Measurements from ENCODE around the gene PANK4. TPM values are rescaled to one million over a fixed set of nuclear protein-coding genes. Genes with fewer than 3 reads are reported as not detected.

PANK4 gene
- total RNA-seq, 1 experiment from 2014 or later: 32.2 TPM

GRCh38 chr1:2534315-2534686 lies 7.9 kb upstream of the PANK4 start:
- H3K4me1 ChIP-seq (ENCODE audit: insufficient read depth, low read length): no peaks in the 10 kb centered on the region
- H3K14ac ChIP-seq (ENCODE audit: insufficient read depth, low read length): no peak overlapping the region
- no peaks in the 10 kb centered on the region for H3K79me1 ChIP-seq (ENCODE audit: insufficient read depth, low read depth, low read length, poor library complexity, severe bottlenecking)
- H3K27me3 ChIP-seq (ENCODE audit: insufficient read depth, low read length): peaks cover 22% of the 10 kb centered on the region; the same call in 1 of the 2 replicates
- no peak overlapping the region for H2AK5ac ChIP-seq (ENCODE audit: insufficient read length, low read length)
- H3K79me2 ChIP-seq (ENCODE audit: insufficient read depth, low read length): no peaks in the 10 kb centered on the region
- H2BK15ac ChIP-seq (ENCODE audit: low read depth, low read length): no peak overlapping the region
- H3K23ac ChIP-seq (ENCODE audit: insufficient read length, low read depth, low read length): no peak overlapping the region
- H3K4me1 Mint-ChIP-seq: peaks cover 10 to 22% of the 10 kb centered on the region in 2 experiments
- H3K4ac ChIP-seq (ENCODE audit: low read depth, low read length): no peak overlapping the region
- H3T11ph ChIP-seq (ENCODE audit: low read length): no peak overlapping the region
- no peaks in the 10 kb centered on the region for H3K23me2 ChIP-seq (ENCODE audit: insufficient read length, low read depth, low read length, poor library complexity, severe bottlenecking)
- TF ChIP-seq, protein P1, sequence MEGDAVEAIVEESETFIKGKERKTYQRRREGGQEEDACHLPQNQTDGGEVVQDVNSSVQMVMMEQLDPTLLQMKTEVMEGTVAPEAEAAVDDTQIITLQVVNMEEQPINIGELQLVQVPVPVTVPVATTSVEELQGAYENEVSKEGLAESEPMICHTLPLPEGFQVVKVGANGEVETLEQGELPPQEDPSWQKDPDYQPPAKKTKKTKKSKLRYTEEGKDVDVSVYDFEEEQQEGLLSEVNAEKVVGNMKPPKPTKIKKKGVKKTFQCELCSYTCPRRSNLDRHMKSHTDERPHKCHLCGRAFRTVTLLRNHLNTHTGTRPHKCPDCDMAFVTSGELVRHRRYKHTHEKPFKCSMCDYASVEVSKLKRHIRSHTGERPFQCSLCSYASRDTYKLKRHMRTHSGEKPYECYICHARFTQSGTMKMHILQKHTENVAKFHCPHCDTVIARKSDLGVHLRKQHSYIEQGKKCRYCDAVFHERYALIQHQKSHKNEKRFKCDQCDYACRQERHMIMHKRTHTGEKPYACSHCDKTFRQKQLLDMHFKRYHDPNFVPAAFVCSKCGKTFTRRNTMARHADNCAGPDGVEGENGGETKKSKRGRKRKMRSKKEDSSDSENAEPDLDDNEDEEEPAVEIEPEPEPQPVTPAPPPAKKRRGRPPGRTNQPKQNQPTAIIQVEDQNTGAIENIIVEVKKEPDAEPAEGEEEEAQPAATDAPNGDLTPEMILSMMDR (conservative IDR thresholded peaks at IDR 0.05): no peak
- H3K4me3 Mint-ChIP-seq: no peak overlapping the region
- H4K91ac ChIP-seq (ENCODE audit: insufficient read length, low read depth, low read length): no peak overlapping the region
- H4K20me1 ChIP-seq (ENCODE audit: control insufficient read depth, insufficient read depth, insufficient read length): peaks cover 3% of the 10 kb centered on the region
- no peak overlapping the region for H3K4me2 ChIP-seq (ENCODE audit: insufficient read depth, insufficient read length, low read length)
- H2BK120ac ChIP-seq (ENCODE audit: low read depth, low read length, poor library complexity, severe bottlenecking): no peak overlapping the region
- H3K9ac ChIP-seq (ENCODE audit: extremely low read depth, insufficient read length, low read length): no peak overlapping the region
- H3K27ac Mint-ChIP-seq: no peak overlapping the region
- WGBS (ENCODE audit: extremely low coverage, insufficient read length, low lambda C conversion rate): no CpG with 5 or more reads among the region's 7 CpGs
- no peak overlapping the region for H2BK12ac ChIP-seq (ENCODE audit: insufficient read length, low read depth, low read length)
- no peak overlapping the region for H2AFZ ChIP-seq (ENCODE audit: low read length)
- H3K27me3 Mint-ChIP-seq (ENCODE audit: low read depth): peaks cover 97% of the 10 kb centered on the region
- no peak overlapping the region for H3K56ac ChIP-seq (ENCODE audit: insufficient read length, low read depth, low read length)
- H3K18ac ChIP-seq (ENCODE audit: insufficient read length, low read depth, low read length): no peak overlapping the region
- H3K36me3 Mint-ChIP-seq (ENCODE audit: insufficient read depth in 1 of 3, low read depth in 3 of 3): no peaks in the 10 kb centered on the region
- H3K27ac ChIP-seq (ENCODE audit: insufficient read length, low read depth, low read length): no peak overlapping the region
- no peak overlapping the region for H2BK20ac ChIP-seq (ENCODE audit: low read depth, low read length, poor library complexity, severe bottlenecking)
- H3K9me3 ChIP-seq (ENCODE audit: control insufficient read depth, low read depth, low read length): no peaks in the 10 kb centered on the region
- no peak overlapping the region for H4K5ac ChIP-seq (ENCODE audit: insufficient read length, low read depth, low read length)
- no peak for DNase-seq
- H4K8ac ChIP-seq (replicated peaks; ENCODE audit: insufficient read length, low read depth, low read length): no peak overlapping the region
- H3K9me3 Mint-ChIP-seq: peaks cover 0 to 3% of the 10 kb centered on the region in 2 experiments; a peak in 2 of 5 replicates
- no peak overlapping the region for H2BK5ac ChIP-seq (ENCODE audit: insufficient read length, low read length)
